Measurements from ENCODE around the gene NSG2. TPM values are rescaled to one million over a fixed set of nuclear protein-coding genes. Genes with fewer than 3 reads are reported as not detected.
"Not testable (repeated sequence)": the region's sequence is repeated elsewhere in the genome, so short reads cannot be mapped to it uniquely, and the experiment has no call there.

Gene NSG2
- total RNA-seq, 1 experiment from 2014 or later = not detected

GRCh38 chr5:174086751-174087150 is 41.2 kb downstream of the NSG2 start:
- no peak for DNase-seq
- no peaks in the 10 kb centered on the region for H3K36me3 ChIP-seq
- H3K4me3 ChIP-seq = no peak overlapping the region
- no peaks in the 10 kb centered on the region for H3K9me3 ChIP-seq
- H3K27me3 ChIP-seq = no peaks in the 10 kb centered on the region

DNA sequence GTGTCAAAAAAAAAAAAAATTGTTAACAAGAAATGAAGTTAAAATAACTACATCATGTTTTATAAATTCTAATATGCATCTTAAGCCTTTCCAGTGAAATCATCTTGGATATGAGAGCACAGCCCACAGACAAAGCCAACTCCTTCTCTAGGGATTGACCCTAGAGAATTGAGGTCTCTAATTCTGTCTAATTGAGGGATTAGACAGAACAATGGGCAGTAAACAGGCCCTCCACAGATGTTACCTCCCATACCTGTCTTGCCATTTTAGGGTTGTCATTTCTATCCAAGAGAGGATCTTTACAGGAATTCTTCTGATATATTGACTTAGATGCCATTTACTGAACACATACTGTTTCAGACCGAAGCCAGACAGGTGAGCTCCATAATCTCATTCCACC is 42.3 kb downstream of the NSG2 start:
- Histone ChIP-seq H3K9me3 (no peaks in the 10 kb centered on the region), H3K4me3 (no peak overlapping the region)
- no peak for DNase-seq

DNA sequence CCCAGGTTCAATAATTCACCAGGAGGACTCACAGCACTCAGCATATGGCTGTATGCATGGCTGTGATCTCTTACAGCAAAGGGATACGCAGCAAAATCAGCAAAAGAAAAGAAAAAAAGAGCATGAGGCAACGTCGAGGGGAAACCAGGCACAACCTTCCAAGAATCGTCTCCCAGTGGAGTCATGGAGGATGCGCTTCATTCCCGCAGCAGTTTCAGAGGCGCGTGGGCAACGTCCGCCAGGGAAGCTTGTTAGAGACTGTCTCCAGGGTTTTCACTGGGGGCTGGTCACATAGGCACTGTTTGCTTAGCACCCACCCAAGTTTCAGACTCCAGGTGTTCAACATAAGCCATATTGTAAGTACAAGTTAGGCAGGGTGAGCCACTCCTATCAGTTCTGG is 44.6 kb downstream of the NSG2 start:
- Histone ChIP-seq H3K27me3 (no peaks in the 10 kb centered on the region), H3K9me3 (no peaks in the 10 kb centered on the region), H3K4me3 (no peak overlapping the region), H3K36me3 (no peaks in the 10 kb centered on the region)
- no peak for DNase-seq

More for the DNA sequence above, 42.3 kb downstream of the NSG2 start:
- Histone ChIP-seq H3K27me3 (no peaks in the 10 kb centered on the region), H3K36me3 (no peaks in the 10 kb centered on the region)

DNA sequence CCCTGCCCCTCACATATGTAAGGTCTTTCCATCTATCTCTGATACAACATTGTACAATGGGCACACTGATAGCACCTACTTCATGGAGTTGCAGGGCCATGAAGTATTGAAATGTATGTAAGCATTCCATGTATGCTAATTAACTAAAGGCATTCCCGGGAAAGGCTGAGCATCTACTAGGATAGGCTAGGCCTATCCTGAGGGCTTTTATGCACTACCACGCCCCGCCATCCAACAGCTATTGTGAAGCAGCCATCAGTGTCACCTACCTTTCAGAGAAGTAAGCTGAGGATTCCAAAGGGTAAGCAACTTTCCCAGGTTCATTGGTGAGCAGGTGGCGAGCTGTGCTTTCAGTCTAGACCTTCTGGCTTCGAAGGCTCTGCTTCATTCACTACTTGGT is 47.6 kb downstream of the NSG2 start:
- DNase-seq = no peak

DNA sequence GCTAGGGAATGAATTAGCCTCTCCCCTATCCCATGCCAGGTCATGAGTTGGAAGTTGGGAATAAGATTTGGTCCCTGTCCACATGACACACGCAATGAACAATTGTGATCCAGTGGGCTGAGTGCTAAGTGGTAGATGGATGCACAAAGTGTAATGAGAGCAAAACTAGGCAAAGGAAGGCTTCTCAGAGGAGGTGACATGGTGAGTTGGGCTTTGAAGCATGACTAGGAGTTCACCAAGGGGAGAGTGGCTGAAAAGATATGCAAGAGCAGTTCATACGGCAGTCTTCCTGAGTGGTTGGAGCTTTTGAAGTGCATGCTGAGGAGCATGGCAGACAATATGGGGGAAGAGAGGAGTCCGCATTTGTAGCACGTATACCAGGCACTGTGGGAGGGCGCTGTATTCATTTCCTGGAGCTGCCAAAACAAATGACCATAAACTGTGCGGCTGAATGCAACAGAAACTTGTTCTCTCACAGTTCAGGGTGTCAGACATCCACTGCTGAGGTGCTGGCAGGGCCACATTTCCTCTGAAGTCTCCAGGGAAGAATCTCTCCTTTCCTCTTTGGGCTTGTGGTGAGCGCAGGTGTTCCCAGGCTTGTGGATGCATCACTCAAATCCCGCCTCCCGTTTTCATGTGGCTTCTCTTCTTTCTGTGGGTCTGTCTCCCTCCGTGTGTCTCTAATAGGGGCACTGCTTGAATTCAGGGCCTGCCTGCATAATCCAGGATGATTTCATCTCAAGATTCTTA is 49.5 kb downstream of the NSG2 start:
- no peak for DNase-seq
- no peaks in the 10 kb centered on the region for H3K9me3 ChIP-seq
- no peaks in the 10 kb centered on the region for H3K36me3 ChIP-seq
- no peaks in the 10 kb centered on the region for H3K27me3 ChIP-seq
- no peak overlapping the region for H3K4me3 ChIP-seq

More for the DNA sequence above, 47.6 kb downstream of the NSG2 start:
- no peaks in the 10 kb centered on the region for H3K9me3 ChIP-seq
- H3K36me3 ChIP-seq = no peaks in the 10 kb centered on the region
- no peak overlapping the region for H3K4me3 ChIP-seq
- H3K27me3 ChIP-seq = no peaks in the 10 kb centered on the region

GRCh38 chr5:174096619-174097018 is 51.1 kb downstream of the NSG2 start:
- no peak for DNase-seq
- Histone ChIP-seq H3K27me3 (no peaks in the 10 kb centered on the region), H3K9me3 (no peaks in the 10 kb centered on the region), H3K4me3 (no peak overlapping the region), H3K36me3 (no peaks in the 10 kb centered on the region)

DNA sequence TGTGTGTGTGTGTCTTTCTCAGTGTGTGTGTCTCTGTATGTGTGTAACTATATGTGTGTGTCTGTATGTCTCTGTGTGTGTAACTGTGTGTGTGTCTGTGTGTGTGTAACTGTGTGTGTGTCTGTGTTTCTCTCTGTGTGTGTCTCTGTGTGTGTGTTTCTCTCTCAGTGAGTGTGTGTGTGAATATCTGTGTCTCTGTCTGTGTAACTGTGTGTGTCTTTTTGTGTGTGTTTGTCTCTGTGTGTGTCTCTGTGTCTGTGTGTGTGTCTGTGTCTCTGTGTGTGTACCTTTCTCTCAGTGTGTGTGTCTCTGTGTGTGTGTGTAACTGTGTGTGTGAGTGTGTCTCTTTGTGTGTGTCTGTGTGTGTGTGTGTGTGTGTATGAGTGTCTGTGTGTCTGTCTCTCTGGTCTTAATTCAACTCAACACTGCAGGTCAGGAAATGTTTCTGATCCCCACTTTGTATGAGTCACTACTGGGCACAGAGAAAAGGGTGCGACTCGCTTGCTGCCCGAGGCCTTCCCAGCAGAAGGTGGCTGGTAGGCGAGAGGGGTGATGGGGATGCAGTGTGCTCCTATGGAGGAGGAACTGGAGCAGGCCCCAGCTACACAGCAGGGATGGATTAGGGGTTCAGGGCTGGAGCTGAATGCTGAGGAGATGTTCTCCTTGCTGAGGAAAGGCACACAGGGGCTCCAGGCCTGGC is 52.1 kb downstream of the NSG2 start:
- Histone ChIP-seq H3K9me3 (no peaks in the 10 kb centered on the region), H3K27me3 (no peaks in the 10 kb centered on the region), H3K36me3 (no peaks in the 10 kb centered on the region), H3K4me3 (no peak overlapping the region)
- DNase-seq = peak; percentile 75

DNA sequence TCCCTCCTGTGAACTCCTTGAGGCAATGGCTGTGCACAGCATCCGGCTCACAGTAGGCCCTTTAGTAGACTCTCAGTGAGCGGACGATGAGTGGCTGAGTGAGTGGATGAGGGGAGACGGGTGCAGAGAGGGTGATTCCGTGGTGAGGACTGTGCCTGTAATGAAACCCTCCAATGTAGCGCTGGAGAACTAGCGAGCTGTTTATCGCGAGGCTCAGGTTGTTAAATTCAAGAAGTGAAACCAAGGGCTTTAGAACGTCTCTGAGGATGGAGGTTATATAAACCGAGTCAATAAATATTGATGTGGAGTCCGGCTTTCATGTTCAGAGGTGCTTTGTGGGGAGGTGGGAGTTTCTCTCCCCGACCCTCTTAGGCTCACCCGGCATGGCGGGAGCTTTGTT is 53.2 kb downstream of the NSG2 start:
- Histone ChIP-seq H3K4me3 (no peak overlapping the region), H3K9me3 (no peaks in the 10 kb centered on the region), H3K36me3 (no peaks in the 10 kb centered on the region), H3K27me3 (no peaks in the 10 kb centered on the region; the same call in 1 of the 2 replicates)
- no peak for DNase-seq

DNA sequence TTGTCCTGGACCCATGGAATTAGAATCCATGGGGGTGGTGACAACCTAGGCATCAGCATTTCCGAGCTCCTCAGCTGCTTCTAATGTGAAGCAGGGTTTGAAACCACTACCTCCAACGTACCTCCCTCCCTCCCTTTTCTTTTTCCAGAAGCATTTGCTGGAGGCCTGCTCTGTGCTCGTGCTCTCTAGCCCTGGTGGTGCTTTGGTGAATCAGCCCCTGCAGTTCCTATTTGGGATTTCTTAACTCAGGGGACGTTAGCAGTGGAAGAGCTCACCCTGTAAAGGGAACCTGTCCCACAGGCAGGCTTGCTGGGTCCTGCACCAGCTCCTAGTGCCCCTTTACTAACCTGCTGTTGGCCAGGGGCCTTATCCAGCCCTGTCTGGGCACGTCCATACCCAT is 55.0 kb downstream of the NSG2 start:
- DNase-seq = no peak
- Histone ChIP-seq H3K9me3 (no peaks in the 10 kb centered on the region), H3K36me3 (no peaks in the 10 kb centered on the region), H3K27me3 (no peaks in the 10 kb centered on the region; the same call in 1 of the 2 replicates), H3K4me3 (no peak overlapping the region)

DNA sequence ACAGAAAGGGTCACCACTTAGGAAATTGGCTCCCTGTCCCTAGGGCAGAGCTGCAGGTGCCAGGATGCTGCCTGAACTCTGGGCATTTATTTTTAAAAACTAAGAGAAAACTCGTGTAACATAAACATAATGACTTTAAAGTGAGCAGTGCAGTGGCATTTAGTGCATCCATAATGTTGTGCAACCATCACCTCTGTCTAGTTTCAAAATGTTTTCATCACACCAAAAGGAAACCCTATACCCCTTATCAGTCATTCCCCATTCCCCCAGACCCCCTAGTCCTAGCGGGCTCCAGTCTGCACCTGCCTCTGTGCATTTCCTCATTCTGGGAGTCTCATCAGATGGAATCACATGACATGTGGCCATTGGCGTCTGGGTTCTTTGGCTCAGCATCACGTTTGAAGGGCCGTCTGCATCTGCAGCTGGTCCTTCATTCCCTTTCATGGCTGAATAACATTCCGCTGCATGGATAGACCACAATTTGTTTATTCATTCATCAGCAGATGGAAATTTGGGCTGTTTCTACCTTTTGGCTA is 55.8 kb downstream of the NSG2 start:
- no peaks in the 10 kb centered on the region; the same call in 1 of the 2 replicates for H3K27me3 ChIP-seq
- no peaks in the 10 kb centered on the region for H3K36me3 ChIP-seq
- H3K9me3 ChIP-seq = no peaks in the 10 kb centered on the region
- no peak for DNase-seq
- H3K4me3 ChIP-seq = no peak overlapping the region

GRCh38 chr5:174102574-174102973 is 57.1 kb downstream of the NSG2 start:
- H3K4me3 ChIP-seq, DNase-seq, H3K9me3 ChIP-seq, H3K36me3 ChIP-seq, H3K27me3 ChIP-seq: not testable (repeated sequence)

- Histone ChIP-seq H3K4me3 (no peak overlapping the region), H3K27me3 (no peaks in the 10 kb centered on the region; the same call in 1 of the 2 replicates), H3K36me3 (no peaks in the 10 kb centered on the region), H3K9me3 (no peaks in the 10 kb centered on the region)
- DNase-seq = no peak
These were observed 61.6 kb downstream of the NSG2 start for GRCh38 chr5:174106997-174107655.

DNA sequence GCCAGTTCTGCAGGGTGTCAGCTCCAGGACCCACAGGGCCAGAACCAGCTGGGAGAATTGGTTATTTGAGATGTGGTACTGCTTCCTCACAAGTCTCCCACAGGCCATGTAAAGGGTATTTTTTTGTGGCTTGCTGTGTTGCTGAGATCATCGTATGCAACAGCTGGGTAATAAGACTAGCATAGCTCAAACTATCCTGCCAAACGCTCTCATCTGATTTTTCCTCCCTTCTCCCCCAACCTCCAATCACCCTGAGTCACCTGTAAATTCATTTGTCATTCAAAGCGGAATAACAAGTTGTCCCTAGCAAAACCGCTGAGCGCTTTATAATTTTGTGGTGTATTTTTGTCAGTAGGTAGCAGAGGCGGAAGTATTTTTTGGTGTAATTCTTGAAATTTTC is 63.2 kb downstream of the NSG2 start:
- no peak for DNase-seq
- Histone ChIP-seq H3K27me3 (no peaks in the 10 kb centered on the region), H3K4me3 (no peak overlapping the region), H3K36me3 (no peaks in the 10 kb centered on the region), H3K9me3 (no peaks in the 10 kb centered on the region)

GRCh38 chr5:174109698-174110260 is 64.3 kb downstream of the NSG2 start:
- Histone ChIP-seq H3K27me3 (0 out of 2 replicates have a peak, but pooled peaks cover 2% of the 10 kb centered on the region), H3K4me3 (no peak overlapping the region), H3K36me3 (no peaks in the 10 kb centered on the region), H3K9me3 (no peaks in the 10 kb centered on the region)
- DNase-seq = no peak

DNA sequence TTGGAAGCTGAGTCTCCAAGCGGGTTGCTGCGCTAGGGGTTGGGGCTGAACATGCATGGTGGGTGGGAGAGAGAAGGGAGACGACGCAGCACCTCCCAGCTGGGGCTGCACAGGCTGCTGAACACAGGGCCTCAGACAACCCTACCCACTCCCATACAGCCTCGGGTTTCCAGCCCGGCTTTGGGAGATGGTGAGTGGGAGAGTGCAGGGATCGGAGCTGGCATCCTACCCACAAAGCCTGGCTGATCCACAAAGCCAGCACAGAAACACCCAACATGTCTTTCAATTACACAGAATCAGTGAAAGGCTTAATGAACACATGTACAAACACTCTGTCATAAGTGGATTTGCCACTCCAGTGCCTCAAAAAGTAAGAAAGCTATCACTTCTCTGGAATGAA is 64.8 kb downstream of the NSG2 start:
- DNase-seq = no peak

GRCh38 chr5:174111287-174111973 is 65.9 kb downstream of the NSG2 start:
- Histone ChIP-seq H3K4me3 (no peak overlapping the region), H3K9me3 (no peaks in the 10 kb centered on the region), H3K36me3 (no peaks in the 10 kb centered on the region), H3K27me3 (0 out of 2 replicates have a peak, but pooled peaks cover 2% of the 10 kb centered on the region)
- DNase-seq = no peak

More for the DNA sequence above, 64.8 kb downstream of the NSG2 start:
- Histone ChIP-seq H3K27me3 (0 out of 2 replicates have a peak, but pooled peaks cover 2% of the 10 kb centered on the region), H3K36me3 (no peaks in the 10 kb centered on the region), H3K9me3 (no peaks in the 10 kb centered on the region), H3K4me3 (no peak overlapping the region)
